GM12892 (cell line): ENCODE data around the gene RNF152.

ENCODE experiments used
- DNase-seq: peaks from one replicate; pipeline ENCODE4 v3.0.0; 2011; ENCODE audit not compliant: insufficient read length
- FAIRE-seq: peaks from 2 replicates; lab custom pipeline; 2011; peaks lifted over from hg19 to GRCh38; lab: Jason Lieb, UNC
- POLR2A ChIP-seq: IDR thresholded peaks from 2 replicates; pipeline ENCODE4 v1.6.1; 2011; ENCODE audit warnings: low read depth, low read length, control low read depth
- POLR2AphosphoS5 ChIP-seq: IDR thresholded peaks from 2 replicates; pipeline ENCODE4 v1.6.1; 2011; ENCODE audit warnings: low read depth, low read length, control low read depth
- TAF1 ChIP-seq: IDR thresholded peaks from 2 replicates; pipeline ENCODE4 v1.6.1; 2011; ENCODE audit warnings: low read depth, mild to moderate bottlenecking, control low read depth, low read length, borderline replicate concordance

Gene RNF152

GRCh38 chr18:61851279-61851678 lies 41.5 kb downstream of the RNF152 start:
- no peak for FAIRE-seq
- TF ChIP-seq TAF1 (no peak), POLR2AphosphoS5 (no peak), POLR2A (no peak)
- DNase-seq = no peak

GRCh38 chr18:61850756-61851155 lies 42.1 kb downstream of the RNF152 start:
- FAIRE-seq (no peak), DNase-seq (no peak)
- TF ChIP-seq TAF1 (no peak), POLR2AphosphoS5 (no peak), POLR2A (no peak)

- no peak for FAIRE-seq
- DNase-seq = no peak
- TF ChIP-seq TAF1 (no peak), POLR2AphosphoS5 (no peak), POLR2A (no peak)
These were observed 45.5 kb downstream of the RNF152 start for GRCh38 chr18:61847164-61847791.

- no peak for TF ChIP-seq TAF1
- TF ChIP-seq POLR2AphosphoS5 = no peak
- no peak for TF ChIP-seq POLR2A
- DNase-seq (no peak), FAIRE-seq (no peak)
These were observed 47.6 kb downstream of the RNF152 start for GRCh38 chr18:61845197-61845596.

- no peak for TF ChIP-seq TAF1
- no peak for TF ChIP-seq POLR2AphosphoS5
- TF ChIP-seq POLR2A = no peak
- DNase-seq (no peak), FAIRE-seq (no peak)
These were observed 48.1 kb downstream of the RNF152 start for GRCh38 chr18:61844726-61845125.

GRCh38 chr18:61842146-61842545 lies 50.7 kb downstream of the RNF152 start:
- TF ChIP-seq POLR2A = no peak
- TF ChIP-seq TAF1 = no peak
- no peak for TF ChIP-seq POLR2AphosphoS5
- DNase-seq = no peak
- FAIRE-seq = no peak

GRCh38 chr18:61841706-61842105 lies 51.1 kb downstream of the RNF152 start:
- TF ChIP-seq POLR2AphosphoS5 (no peak), TAF1 (no peak), POLR2A (no peak)
- DNase-seq = no peak
- FAIRE-seq = no peak

- no peak for DNase-seq
- TF ChIP-seq POLR2A = no peak
- TF ChIP-seq TAF1 = no peak
- no peak for TF ChIP-seq POLR2AphosphoS5
- FAIRE-seq = no peak
These were observed 52.5 kb downstream of the RNF152 start for GRCh38 chr18:61840324-61840723.

GRCh38 chr18:61838521-61838920 lies 54.3 kb downstream of the RNF152 start:
- FAIRE-seq = no peak
- no peak for DNase-seq
- TF ChIP-seq TAF1 (no peak), POLR2A (no peak), POLR2AphosphoS5 (no peak)

GRCh38 chr18:61833978-61834377 lies 58.8 kb downstream of the RNF152 start:
- no peak for FAIRE-seq
- DNase-seq = no peak
- TF ChIP-seq TAF1 (no peak), POLR2AphosphoS5 (no peak), POLR2A (no peak)

- DNase-seq (no peak), FAIRE-seq (no peak)
- TF ChIP-seq POLR2A = no peak
- no peak for TF ChIP-seq TAF1
- no peak for TF ChIP-seq POLR2AphosphoS5
These were observed 59.4 kb downstream of the RNF152 start for GRCh38 chr18:61833387-61833786.

GRCh38 chr18:61832858-61833257 lies 59.9 kb downstream of the RNF152 start:
- FAIRE-seq (no peak), DNase-seq (no peak)
- TF ChIP-seq POLR2A (no peak), POLR2AphosphoS5 (no peak), TAF1 (no peak)

- FAIRE-seq (no peak), DNase-seq (no peak)
- TF ChIP-seq POLR2A (no peak), POLR2AphosphoS5 (no peak), TAF1 (no peak)
These were observed 61.7 kb downstream of the RNF152 start for GRCh38 chr18:61831071-61831470.

- TF ChIP-seq TAF1 (no peak), POLR2A (no peak), POLR2AphosphoS5 (no peak)
- FAIRE-seq = no peak
- no peak for DNase-seq
These were observed 63.7 kb downstream of the RNF152 start for GRCh38 chr18:61829108-61829507.
